ENCODE results near the gene ANKRD49.

- no peak for TF ChIP-seq CTCF (IDR thresholded peaks at IDR 0.05; ENCODE audit: low read length)
- TF ChIP-seq EZH2 (IDR thresholded peaks at IDR 0.05; ENCODE audit: borderline replicate concordance, low read length): no peak
These were observed 33.1 kb downstream of the ANKRD49 start for GRCh38 chr11:94526645-94527438.

Measured in OCI-LY1 (cell line).